Stimulated activated CD4-positive, alpha-beta T cell treated with anti-CD3 and anti-CD28 coated beads, Interleukin-12 subunit alpha, Interleukin-12 subunit beta, amount 100 ng/mL, for 4 hours (primary cell): ENCODE data around the gene FDPS.
"Not testable (repeated sequence)": the region's sequence is repeated elsewhere in the genome, so short reads cannot be mapped to it uniquely, and the experiment has no call there.

ENCODE experiments used
- DNase-seq: peaks from one replicate; pipeline ENCODE4 v3.0.0-alpha.2; 2020

The FDPS gene

GRCh38 chr1:155320661-155321617 lies 12.3 kb downstream of the FDPS start, which contains the start of gene RUSC1:
RUSC1 (plus strand) TSS chr1:155320894; CDS start chr1:155321774, 880 bp downstream.
- peak; percentile 69 for DNase-seq

- no peak for DNase-seq
Measured at GRCh38 chr1:155321639-155322503, 13.2 kb downstream of the FDPS start.

- no peak for DNase-seq
Measured at GRCh38 chr1:155322571-155322952, 13.9 kb downstream of the FDPS start.

GRCh38 chr1:155322953-155323728 lies 14.5 kb downstream of the FDPS start:
- DNase-seq = peak; percentile 88

DNA sequence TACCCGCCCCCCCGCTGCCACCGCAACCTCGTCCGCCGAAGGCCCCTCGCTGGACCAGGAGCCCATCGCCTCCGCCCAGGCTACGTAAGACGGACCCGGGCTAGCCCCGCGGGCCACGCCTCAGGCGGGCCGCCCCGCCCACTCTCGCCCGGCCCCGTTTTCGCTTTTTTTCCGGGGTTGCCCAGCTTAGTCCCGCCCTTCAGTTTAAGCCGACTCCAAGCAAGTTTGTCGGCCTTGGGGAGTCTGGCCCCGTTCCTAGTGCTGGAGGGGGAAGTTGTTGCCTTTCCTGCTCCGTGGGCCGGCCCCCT lies 15.0 kb downstream of the FDPS start:
- DNase-seq = peak; percentile 76

- peak; percentile 88 for DNase-seq
Measured at GRCh38 chr1:155324037-155324716, 15.5 kb downstream of the FDPS start.

GRCh38 chr1:155324717-155325602 lies 16.3 kb downstream of the FDPS start:
- DNase-seq = no peak

DNA sequence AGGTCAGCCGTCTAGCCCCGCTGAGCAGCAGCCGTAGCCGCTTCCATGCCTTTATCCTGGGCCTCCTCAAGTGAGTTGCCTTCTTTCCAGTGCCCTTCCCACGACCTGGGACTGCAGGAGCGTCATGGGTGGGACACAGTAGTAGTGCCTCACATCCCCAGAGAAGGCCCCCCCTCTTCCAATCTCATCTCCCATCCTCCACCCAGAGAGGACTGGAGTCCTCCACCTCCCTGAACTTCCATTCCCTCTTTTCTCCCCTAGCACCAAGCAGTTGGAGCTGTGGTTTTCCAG lies 16.9 kb downstream of the FDPS start:
- DNase-seq = no peak

GRCh38 chr1:155326020-155326526 lies 17.4 kb downstream of the FDPS start:
- DNase-seq = no peak

DNA sequence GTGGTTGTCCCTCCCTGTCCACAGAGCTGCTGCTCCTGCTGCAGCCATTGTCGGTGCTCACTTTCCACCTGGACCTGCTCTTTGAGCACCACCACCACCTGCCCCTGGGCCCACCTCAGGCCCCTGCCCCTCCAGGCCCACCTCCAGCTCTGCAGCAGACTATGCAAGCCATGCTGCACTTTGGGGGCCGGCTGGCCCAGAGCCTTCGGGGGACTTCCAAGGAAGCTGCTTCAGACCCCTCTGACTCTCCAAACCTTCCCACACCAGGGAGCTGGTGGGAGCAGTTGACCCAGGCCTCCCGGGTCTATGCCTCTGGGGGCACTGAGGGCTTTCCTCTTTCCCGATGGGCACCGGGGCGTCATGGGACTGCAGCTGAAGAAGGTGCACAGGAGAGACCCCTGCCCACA lies 18.0 kb downstream of the FDPS start:
- no peak for DNase-seq

GRCh38 chr1:155327981-155328380 lies 19.3 kb downstream of the FDPS start:
- DNase-seq = no peak

DNA sequence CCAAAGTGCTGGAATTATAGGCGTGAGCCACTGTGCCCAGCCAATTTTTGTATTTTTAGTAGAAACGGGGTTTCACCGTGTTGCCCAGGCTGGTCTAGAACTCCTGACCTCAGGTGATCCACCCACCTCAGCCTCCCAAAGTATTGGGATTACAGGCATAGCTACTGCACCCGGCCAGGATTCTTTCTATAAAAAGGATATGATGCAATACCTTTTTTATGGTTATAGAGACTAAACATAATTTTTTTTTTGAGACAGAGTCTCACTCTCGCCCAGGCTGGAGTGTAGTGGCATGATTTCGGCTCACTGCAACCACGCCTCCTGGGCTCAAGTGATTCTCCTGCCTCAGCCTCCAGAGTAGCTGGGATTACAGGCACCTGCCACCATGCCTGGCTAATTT lies 20.2 kb downstream of the FDPS start:
- DNase-seq = not testable (repeated sequence)

DNA sequence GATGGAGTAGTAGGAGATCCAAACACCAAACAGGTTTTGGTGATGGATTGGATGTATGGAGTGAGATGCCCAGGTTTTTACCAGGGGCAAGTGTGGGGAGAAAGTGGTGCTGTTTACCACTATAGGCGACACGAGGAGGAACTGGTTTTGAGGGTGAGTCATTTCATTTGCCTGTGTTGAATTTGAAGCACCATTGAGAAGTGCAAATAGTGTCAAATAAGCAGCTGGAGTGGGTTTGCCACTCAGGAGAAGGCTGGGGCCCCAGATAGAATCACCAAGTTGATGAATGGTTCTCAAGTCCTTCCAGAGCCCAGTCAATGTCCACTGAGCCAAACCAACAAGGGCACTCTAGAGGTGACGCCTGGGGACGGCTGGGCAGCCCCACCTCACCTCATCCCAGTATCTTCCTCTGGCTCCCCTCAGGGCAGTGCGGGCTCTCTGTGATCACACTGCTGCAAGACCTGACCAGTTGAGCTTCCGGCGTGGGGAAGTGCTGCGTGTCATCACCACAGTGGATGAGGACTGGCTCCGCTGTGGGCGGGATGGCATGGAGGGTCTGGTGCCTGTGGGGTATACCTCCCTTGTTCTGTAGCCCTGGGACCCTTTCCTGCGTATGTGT lies 21.4 kb downstream of the FDPS start:
- DNase-seq = no peak

DNA sequence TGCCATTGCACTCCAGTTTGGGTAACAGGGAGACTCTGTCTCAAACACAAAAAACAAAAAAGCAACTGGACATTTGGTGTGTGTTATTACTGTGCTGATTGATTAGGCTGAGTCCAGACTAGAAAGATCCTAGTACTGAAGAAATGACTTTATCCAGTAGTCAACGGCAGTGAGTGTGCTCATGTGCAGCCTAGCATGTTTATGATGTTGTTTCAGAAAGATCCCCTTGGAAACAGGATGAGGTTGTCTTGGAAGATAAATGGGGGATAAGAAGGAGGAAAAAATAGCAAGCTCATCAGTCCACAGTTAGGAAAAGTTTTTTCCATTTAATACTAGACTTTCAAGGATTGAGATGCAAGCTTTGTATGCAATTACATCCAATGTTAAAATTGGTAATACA lies 26.3 kb downstream of the FDPS start:
- no peak for DNase-seq

- no peak for DNase-seq
Measured at GRCh38 chr1:155339515-155340097, 30.9 kb downstream of the FDPS start.

DNA sequence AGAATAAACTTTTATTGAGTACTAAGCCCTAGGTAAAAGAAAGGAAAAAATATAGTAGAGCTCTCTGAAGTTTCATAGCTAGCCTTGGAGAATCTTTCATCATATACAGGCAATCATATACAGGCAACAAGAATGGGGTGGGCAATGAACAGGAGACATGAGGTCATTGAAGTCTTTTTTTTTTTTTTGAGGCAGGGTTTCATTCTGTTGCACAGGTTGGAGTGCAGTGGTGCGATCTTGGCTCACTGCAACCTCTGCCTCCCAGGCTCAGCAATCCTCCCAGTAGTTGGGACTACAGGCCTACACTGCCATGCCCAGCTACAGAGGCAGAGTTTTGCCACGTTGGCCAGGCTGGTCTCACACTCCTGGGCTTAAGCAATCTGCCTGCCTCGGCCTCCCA lies 34.2 kb downstream of the FDPS start:
- DNase-seq = no peak

- no peak for DNase-seq
Measured at GRCh38 chr1:155352631-155353030, 44.0 kb downstream of the FDPS start.

GRCh38 chr1:155360051-155360450 lies 51.4 kb downstream of the FDPS start:
- DNase-seq = no peak
